K562 (cell line): ENCODE data around the gene CMTM4. TPM values are rescaled to one million over a fixed set of nuclear protein-coding genes. Genes with fewer than 3 reads are reported as not detected.

Experiments used
- ATAC-seq: fragments of 200-7000 bp; cut with Tn5 transposase; 3 replicates; pipeline ENCODE4 v1.9.1; 2020; ENCODE audit warnings: moderate library complexity
- BruUV-seq: library from RNA; stranded (reverse); fragments of 400-500 nt; replicated peaks from 2 replicates; lab custom pipeline; 2021; lab: Mats Ljungman, UMichigan
- CTCF ChIA-PET: fragments of 300-600 bp; formaldehyde crosslinking; extraction: SDS; loops from one replicate; lab custom pipeline; 2021; ENCODE audit warnings: low intra/inter-chr PET ratio; lab: Yijun Ruan, JAX
- POLR2A ChIA-PET: fragments of 300-600, 350-650 bp; sonication (Branson Sonifier 250); formaldehyde crosslinking; extraction: SDS; loops from one replicate; lab custom pipeline; 2021; ENCODE audit warnings: antibody characterized with exemption, inconsistent platforms; lab: Yijun Ruan, JAX
- DNase-seq, 4 experiments: peaks; one replicate each; pipeline versions ENCODE4 v3.0.0 to v3.0.0-alpha.2; 2011 to 2018; ENCODE audit warnings: low spot score in 3 of 4, mixed read lengths in 3 of 4; ENCODE audit errors: extremely low read depth in 1 of 4
- FAIRE-seq: peaks from 2 replicates; lab custom pipeline; 2011; peaks lifted over from hg19 to GRCh38; lab: Jason Lieb, UNC
- H2AFZ ChIP-seq: 2 replicates; pipeline ENCODE4 v1.6.0; 2011; ENCODE audit warnings: low read depth, low read length, control low read depth, inconsistent platforms
- H3K27ac ChIP-seq: fragments of 200-600 bp; 3 replicates; pipeline ENCODE4 v1.8.0; 2011; ENCODE audit warnings: low read depth, mild to moderate bottlenecking, control low read depth, inconsistent platforms, low read length, moderate library complexity, mixed read lengths; ENCODE audit errors: extremely low read depth
- H3K27me3 ChIP-seq, 2 experiments: fragments of 300-600 bp in 1 of 2; 2 replicates in 1 of 2; 3 replicates in 1 of 2; pipeline versions ENCODE4 v1.6.0 to v1.8.0; 2011; ENCODE audit warnings: inconsistent platforms in 2 of 2, low read length in 2 of 2, mild to moderate bottlenecking in 1 of 2, mixed read lengths in 1 of 2, moderate library complexity in 1 of 2; ENCODE audit not compliant: control insufficient read depth in 2 of 2, insufficient read depth in 2 of 2
- H3K36me3 ChIP-seq: fragments of 300-600 bp; 3 replicates; pipeline ENCODE4 v1.8.0; 2011; ENCODE audit warnings: mild to moderate bottlenecking, low read length, inconsistent platforms; ENCODE audit not compliant: control insufficient read depth, insufficient read depth
- H3K4me1 ChIP-seq, 2 experiments: fragments of 200-600 bp in 1 of 2; replicated peaks in 1 of 2; 2 replicates in 1 of 2; 3 replicates in 1 of 2; pipeline versions ENCODE4 v1.5.1 to v1.8.0; 2011; ENCODE audit warnings: inconsistent platforms in 2 of 2, low read length in 2 of 2, mild to moderate bottlenecking in 1 of 2, mixed read lengths in 1 of 2, moderate library complexity in 1 of 2; ENCODE audit not compliant: control insufficient read depth in 2 of 2, insufficient read depth in 2 of 2
- H3K4me2 ChIP-seq: 2 replicates; pipeline ENCODE4 v1.6.1; 2011; ENCODE audit warnings: low read length, control low read depth, inconsistent platforms, mixed read lengths; ENCODE audit not compliant: insufficient read depth
- H3K4me3 ChIP-seq: fragments of 200-600 bp; sonication (generic), shearing (Covaris generic); 2 replicates; pipeline ENCODE4 v1.5.1; 2016; ENCODE audit warnings: control low read depth, inconsistent platforms
- H3K79me2 ChIP-seq: fragments of 200-600 bp; 3 replicates; pipeline ENCODE4 v1.8.0; 2011; ENCODE audit warnings: low read length, inconsistent platforms; ENCODE audit not compliant: control insufficient read depth, insufficient read depth
- H3K9ac ChIP-seq, 2 experiments: 2 replicates each; pipeline versions ENCODE4 v1.6.0 to v1.6.1; 2011; ENCODE audit warnings: low read depth in 2 of 2, low read length in 2 of 2, control low read depth in 1 of 2, inconsistent platforms in 1 of 2, mild to moderate bottlenecking in 1 of 2, mixed read lengths in 1 of 2; ENCODE audit not compliant: insufficient read depth in 1 of 2
- H3K9me1 ChIP-seq: one replicate; pipeline ENCODE4 v1.6.0; 2011; ENCODE audit warnings: inconsistent platforms, mild to moderate bottlenecking, low read length, moderate library complexity; ENCODE audit not compliant: control insufficient read depth, insufficient read depth
- H3K9me3 ChIP-seq: replicated peaks from 2 replicates; pipeline ENCODE4 v1.5.1; 2011; ENCODE audit warnings: low read depth, low read length, inconsistent platforms; ENCODE audit not compliant: control insufficient read depth, insufficient read depth
- H4K20me1 ChIP-seq: replicated peaks from 2 replicates; pipeline ENCODE4 v1.6.1; 2011; ENCODE audit warnings: low read length, inconsistent platforms, mixed read lengths; ENCODE audit not compliant: control insufficient read depth, insufficient read depth
- ESRRB ChIP-seq: fragments of 250-450 bp; sonication (Bioruptor Pico); IDR thresholded peaks from 2 replicates; pipeline ENCODE4 v1.5.0; 2020; ENCODE audit warnings: mild to moderate bottlenecking, moderate library complexity, borderline replicate concordance
- HMGXB4 ChIP-seq: sonication (generic); formaldehyde crosslinking; IDR thresholded peaks from 2 replicates; pipeline ENCODE4 v1.8.1; 2023; ENCODE audit warnings: mild to moderate bottlenecking, missing genetic modification reagents
- HNRNPK ChIP-seq: fragments of 200-400 bp; formaldehyde crosslinking; IDR thresholded peaks from one replicate; pipeline ENCODE4 v1.6.1; 2018; ENCODE audit warnings: mild to moderate bottlenecking, low read depth, low read length; ENCODE audit not compliant: poor library complexity, severe bottlenecking
- NR0B1 ChIP-seq: fragments of 450-650 bp; IDR thresholded peaks from one replicate; pipeline ENCODE4 v1.6.1; 2018; ENCODE audit warnings: mild to moderate bottlenecking, moderate library complexity; ENCODE audit not compliant: partially characterized antibody
- STAT6 ChIP-seq: sonication (generic); formaldehyde crosslinking; IDR thresholded peaks from 2 replicates; pipeline ENCODE4 v1.8.1; 2023; ENCODE audit warnings: mild to moderate bottlenecking, missing genetic modification reagents
- WGBS: fragments of 100-300 bp; shearing (Covaris generic); methylation state at CpG from one replicate; pipeline ENCODE4 v1.1.6; 2016; ENCODE audit warnings: low coverage, mixed read lengths; ENCODE audit not compliant: insufficient coverage; ENCODE audit errors: missing lambda C conversion rate; 5-methylcytosine and 5-hydroxymethylcytosine counted together
- in situ Hi-C: fragments of 300-500 bp; cut with MboI; formaldehyde crosslinking; loops from 4 replicates; pipeline ENCODE4 v1.15.0; 2018; ENCODE audit warnings: inconsistent platforms, mixed read lengths
- intact Hi-C: fragments of 100-400 bp; cut with micrococcal nuclease; formaldehyde crosslinking; loops from 2 replicates; pipeline ENCODE4 v1.14.2; 2022
- polyA plus RNA-seq, 8 experiments: library from polyadenylated mRNA; depleted of rRNA in 4 of 8; stranded (reverse) in 5 of 8; unstranded in 3 of 8; fragments of >200 nt; fragmentation: Nextera tagmentation in 2 of 8; fragmentation: Illumina TruSeq in 1 of 8; extraction: Ambion mirVana in 2 of 8; extraction: Trizol in 1 of 8; gene quantifications; 2 replicates each; pipeline versions ENCODE4 v1.2.1 to v1.2.3, GENCODE V29; 2011 to 2014; ENCODE audit warnings: inconsistent platforms in 1 of 8, missing spikeins in 1 of 8
- total RNA-seq, 7 experiments: library from RNA; depleted of rRNA in 6 of 7; stranded (reverse); fragments of >200 nt in 6 of 7; fragmentation: Illumina TruSeq in 2 of 7; extraction: Trizol in 2 of 7; gene quantifications; 2 replicates each; pipeline versions ENCODE4 v1.2.1 to v1.2.3, GENCODE V29; 2011 to 2021; ENCODE audit warnings: low replicate concordance in 1 of 7

CMTM4 gene
- total and polyA plus RNA-seq, 9 of the 15 experiments (the other 6 are each of a cell fraction or from before 2014, with no cell fraction given), result 2.0 to 21.3 (median 12.5) TPM

- TF ChIP-seq STAT6 (CRISPR knock-in tag), result no peak
- no peak for TF ChIP-seq NR0B1
- no peak for TF ChIP-seq HMGXB4
- TF ChIP-seq ESRRB (CRISPR knock-in tag), result no peak
These were observed 19.4 kb downstream of the CMTM4 start (continued) for GRCh38 chr16:66677179-66677578.

- Histone ChIP-seq H3K9me3 (no peaks in the 10 kb centered on the region), H3K4me1 (no peaks in the 10 kb centered on the region), H3K9ac (no peak overlapping the region), H3K4me2 (no peak overlapping the region), H3K27ac (no peak overlapping the region), H2AFZ (no peak overlapping the region), H3K9me1 (no peaks in the 10 kb centered on the region), H3K27me3 (no peaks in the 10 kb centered on the region), H4K20me1 (no peaks in the 10 kb centered on the region), H3K4me3 (no peak overlapping the region), H3K36me3 (peaks cover 15% of the 10 kb centered on the region; the same call in 2 of the 3 replicates), H3K79me2 (no peaks in the 10 kb centered on the region)
- TF ChIP-seq HNRNPK, result no peak
- no peak for ATAC-seq
- DNase-seq, result no peak
- in situ Hi-C loops (no loop called here), intact Hi-C loops (no loop called here)
- POLR2A ChIA-PET, result interaction anchor here (2.1 kb wide), 1 partner anchor 14 kb away, joined by 8 read pairs; no protein-coding TSS in a partner anchor
- WGBS, result 60% methylated on average over 3 of the region's 3 CpGs
- CTCF ChIA-PET, result no interaction called here
- no TSS peak for BruUV-seq
- FAIRE-seq, result no peak
These were observed 19.9 kb downstream of the CMTM4 start for GRCh38 chr16:66676599-66676998.
